ENCODE data around the gene UQCR10.

DNA sequence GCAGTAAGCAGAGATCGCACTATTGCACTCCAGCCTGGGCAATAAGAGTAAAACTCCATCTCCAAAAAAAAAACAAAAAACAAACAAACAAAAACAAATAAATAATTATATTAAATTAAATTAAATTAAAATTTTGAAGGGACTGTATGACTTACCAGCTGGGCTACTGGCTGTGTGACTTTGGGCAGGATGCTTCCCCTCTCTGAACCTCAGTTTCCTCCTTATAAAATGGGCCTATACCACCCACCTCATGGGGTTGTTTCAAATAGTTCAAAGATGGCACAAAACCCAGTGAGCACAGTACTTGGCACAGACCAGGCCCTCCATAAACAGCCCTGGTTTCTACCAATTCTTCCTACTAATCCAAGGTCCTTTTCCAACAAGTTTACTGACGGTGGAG lies 36.0 kb downstream of the UQCR10 start:
- TF ChIP-seq POLR2A (IDR thresholded peaks at IDR 0.05; ENCODE audit: low read length) = no peak
- no peak for TF ChIP-seq GATA1 (IDR thresholded peaks at IDR 0.05; ENCODE audit: low read depth, low read length)

All from erythroblast (primary cell).